GM23338 (cell line): ENCODE data around the gene MTRR. TPM values are rescaled to one million over a fixed set of nuclear protein-coding genes. Genes with fewer than 3 reads are reported as not detected.

ENCODE experiments used
- ATAC-seq: fragments of 200-7000 bp; cut with Tn5 transposase; 3 replicates; pipeline ENCODE4 v1.9.1; 2020
- DNase-seq: peaks from one replicate; pipeline ENCODE4 v3.0.0-alpha.2; 2015; ENCODE audit warnings: low spot score
- H2AFZ ChIP-seq: fragments of 200-600 bp; sonication (generic); 2 replicates; pipeline ENCODE4 v1.8.0; 2016; ENCODE audit warnings: antibody characterized with exemption, mild to moderate bottlenecking, moderate library complexity
- H3F3A ChIP-seq: fragments of 200-600 bp; sonication (generic); replicated peaks from 2 replicates; pipeline ENCODE4 v1.8.0; 2017; ENCODE audit warnings: antibody characterized with exemption, mixed run types, low read depth
- H3K27ac ChIP-seq: fragments of 200-600 bp; sonication (generic); 2 replicates; pipeline ENCODE4 v1.6.1; 2016; ENCODE audit warnings: low read depth
- H3K27me3 ChIP-seq: fragments of 200-600 bp; sonication (generic); 2 replicates; pipeline ENCODE4 v1.8.0; 2016; ENCODE audit warnings: mild to moderate bottlenecking, mixed run types, moderate library complexity; ENCODE audit not compliant: insufficient read depth
- H3K36me3 ChIP-seq: fragments of 200-600 bp; sonication (generic); 2 replicates; pipeline ENCODE4 v1.8.0; 2016; ENCODE audit warnings: mild to moderate bottlenecking; ENCODE audit not compliant: insufficient read depth
- H3K4me1 ChIP-seq: fragments of 200-600 bp; sonication (generic); 2 replicates; pipeline ENCODE4 v1.8.0; 2016; ENCODE audit warnings: mild to moderate bottlenecking, moderate library complexity; ENCODE audit not compliant: insufficient read depth
- H3K4me2 ChIP-seq: fragments of 200-600 bp; sonication (generic); 2 replicates; pipeline ENCODE4 v1.7.1; 2017; ENCODE audit warnings: mixed run types
- H3K4me3 ChIP-seq: fragments of 200-600 bp; sonication (generic); 2 replicates; pipeline ENCODE4 v1.6.1; 2016; ENCODE audit warnings: mixed run types
- H3K79me2 ChIP-seq: fragments of 200-600 bp; sonication (generic); replicated peaks from 2 replicates; pipeline ENCODE4 v1.8.0; 2017; ENCODE audit warnings: mild to moderate bottlenecking; ENCODE audit not compliant: insufficient read depth
- H3K9me2 ChIP-seq: fragments of 200-600 bp; sonication (generic); 2 replicates; pipeline ENCODE4 v1.8.0; 2017; ENCODE audit not compliant: insufficient read depth
- H4K20me1 ChIP-seq: fragments of 200-600 bp; sonication (generic); replicated peaks from 2 replicates; pipeline ENCODE4 v1.8.0; 2017; ENCODE audit warnings: mild to moderate bottlenecking; ENCODE audit not compliant: insufficient read depth
- H3K27ac Mint-ChIP-seq: 2 replicates; pipeline ENCODE4 v1.8.0; 2020; ENCODE audit warnings: inconsistent platforms, mild to moderate bottlenecking, moderate library complexity, mixed read lengths
- H3K27me3 Mint-ChIP-seq: 3 replicates; pipeline ENCODE4 v1.8.0; 2022; ENCODE audit warnings: low read depth, mild to moderate bottlenecking, moderate library complexity, mixed read lengths, inconsistent platforms; ENCODE audit not compliant: insufficient read depth, poor library complexity
- H3K36me3 Mint-ChIP-seq: 3 replicates; pipeline ENCODE4 v1.8.0; 2021; ENCODE audit warnings: low read depth, mild to moderate bottlenecking, inconsistent platforms, moderate library complexity, mixed read lengths
- H3K4me1 Mint-ChIP-seq: 3 replicates; pipeline ENCODE4 v1.8.0; 2020; ENCODE audit warnings: mild to moderate bottlenecking, inconsistent platforms, mixed read lengths
- H3K4me3 Mint-ChIP-seq: 3 replicates; pipeline ENCODE4 v1.8.0; 2021; ENCODE audit warnings: moderate library complexity, mild to moderate bottlenecking, inconsistent platforms, mixed read lengths
- H3K9me3 Mint-ChIP-seq: 3 replicates; pipeline ENCODE4 v1.8.0; 2020; ENCODE audit warnings: moderate library complexity, mild to moderate bottlenecking, inconsistent platforms, mixed read lengths
- CTCF ChIP-seq, 2 experiments: fragments of 200-600 bp in 1 of 2; sonication (generic) in 1 of 2; conservative IDR thresholded peaks; 2 replicates each; pipeline versions ENCODE4 v1.5.1 to v1.6.1; 2016 to 2017; ENCODE audit warnings: antibody characterized with exemption in 2 of 2, low read depth in 2 of 2, mild to moderate bottlenecking in 2 of 2, moderate library complexity in 1 of 2
- ETS1 ChIP-seq: IDR thresholded peaks from 2 replicates; pipeline ENCODE4 v1.6.1; 2016; ENCODE audit warnings: antibody characterized with exemption
- EZH2 ChIP-seq: fragments of 200-600 bp; sonication (generic); IDR thresholded peaks from one replicate; pipeline ENCODE4 v1.8.0; 2017; ENCODE audit warnings: antibody characterized with exemption, mild to moderate bottlenecking, low read depth; ENCODE audit not compliant: unreplicated experiment
- EZH2phosphoT487 ChIP-seq: fragments of 200-600 bp; sonication (generic); IDR thresholded peaks from one replicate; pipeline ENCODE4 v1.8.1; 2018; ENCODE audit warnings: antibody characterized with exemption; ENCODE audit not compliant: unreplicated experiment
- JUNB ChIP-seq: IDR thresholded peaks from one replicate; pipeline ENCODE4 v1.6.1; 2016; ENCODE audit warnings: antibody characterized with exemption; ENCODE audit not compliant: unreplicated experiment
- NANOG ChIP-seq: IDR thresholded peaks from 2 replicates; pipeline ENCODE4 v1.6.1; 2016; ENCODE audit warnings: antibody characterized with exemption, borderline replicate concordance
- POLR2AphosphoS5 ChIP-seq: IDR thresholded peaks from 2 replicates; pipeline ENCODE4 v1.6.1; 2016; ENCODE audit warnings: antibody characterized with exemption, low read depth
- STAT1 ChIP-seq: IDR thresholded peaks from one replicate; pipeline ENCODE4 v1.6.1; 2016; ENCODE audit warnings: antibody characterized with exemption; ENCODE audit not compliant: unreplicated experiment
- ZNF114 ChIP-seq: fragments of 250-450 bp; sonication (Bioruptor Pico); IDR thresholded peaks from 2 replicates; pipeline ENCODE4 v1.5.0; 2020; ENCODE audit warnings: mild to moderate bottlenecking, moderate library complexity
- ZNF331 ChIP-seq: fragments of 250-450 bp; sonication (Bioruptor Pico); IDR thresholded peaks from 2 replicates; pipeline ENCODE4 v1.5.0; 2020; ENCODE audit warnings: low read depth, mild to moderate bottlenecking, moderate library complexity
- ZNF462 ChIP-seq: fragments of 250-450 bp; sonication (Bioruptor Pico); IDR thresholded peaks from 2 replicates; pipeline ENCODE4 v1.5.0; 2020; ENCODE audit warnings: mild to moderate bottlenecking, moderate library complexity
- polyA plus RNA-seq: library from polyadenylated mRNA; unstranded; fragments of >200 nt; fragmentation: Nextera tagmentation; extraction: Ambion mirVana; gene quantifications from 2 replicates; pipeline ENCODE4 v1.2.1, GENCODE V29; 2016
- total RNA-seq: library from RNA; depleted of rRNA; stranded (reverse); fragments of >200 nt; shearing (Covaris generic); gene quantifications from 2 replicates; pipeline ENCODE4 v1.2.3, GENCODE V29; 2014

MTRR gene
- total and polyA plus RNA-seq, 2 experiments from 2014 or later, result 16.5 to 55.9 TPM

- no peak for TF ChIP-seq ZNF462
- no peak for TF ChIP-seq POLR2AphosphoS5
- no peak for TF ChIP-seq JUNB
- TF ChIP-seq CTCF (conservative IDR thresholded peaks at IDR 0.05; ENCODE audit: low read depth in 2 of 2), result no peak
- TF ChIP-seq ETS1, result no peak
Observed at GRCh38 chr5:7822449-7822848, 46.5 kb upstream of the MTRR start (continued).

GRCh38 chr5:7823594-7823993, 45.4 kb upstream of the MTRR start:
- Histone ChIP-seq H3K79me2 (no peaks in the 10 kb centered on the region), H3K27me3 (no peaks in the 10 kb centered on the region), H2AFZ (no peak overlapping the region), H3F3A (0 out of 2 replicates have a peak, but pooled peaks cover 6% of the 10 kb centered on the region), H4K20me1 (no peaks in the 10 kb centered on the region), H3K36me3 (peaks cover 14% of the 10 kb centered on the region), H3K4me2 (no peak overlapping the region), H3K9me2 (no peaks in the 10 kb centered on the region), H3K4me1 (no peaks in the 10 kb centered on the region), H3K4me3 (no peak overlapping the region), H3K27ac (no peak overlapping the region)
- H3K9me3 Mint-ChIP-seq, result no peaks in the 10 kb centered on the region
- H3K27me3 Mint-ChIP-seq, result no peaks in the 10 kb centered on the region
- DNase-seq (no peak), ATAC-seq (no peak)
- no peak overlapping the region for H3K4me3 Mint-ChIP-seq
- H3K4me1 Mint-ChIP-seq, result no peaks in the 10 kb centered on the region
- no peak overlapping the region for H3K27ac Mint-ChIP-seq
- peaks cover 37% of the 10 kb centered on the region for H3K36me3 Mint-ChIP-seq
- no peak for TF ChIP-seq ZNF114
- TF ChIP-seq EZH2, result no peak
- TF ChIP-seq EZH2phosphoT487, result no peak
- TF ChIP-seq CTCF (conservative IDR thresholded peaks at IDR 0.05; ENCODE audit: low read depth in 2 of 2), result no peak
- TF ChIP-seq ETS1, result no peak
- TF ChIP-seq POLR2AphosphoS5, result no peak
- no peak for TF ChIP-seq STAT1
- TF ChIP-seq NANOG, result no peak
- TF ChIP-seq ZNF331 (CRISPR knock-in tag), result no peak
